GM21526 (cell line): ENCODE data around the gene LYRM7.
"Not testable (repeated sequence)": the region's sequence is repeated elsewhere in the genome, so short reads cannot be mapped to it uniquely, and the experiment has no call there.

Source experiments
- ATAC-seq: cut with Tn5 transposase; IDR thresholded peaks from one replicate; pipeline ENCODE4 v1.9.1; 2021; ENCODE audit warnings: moderate library complexity; ENCODE audit not compliant: unreplicated experiment, low FRiP score

LYRM7 gene

GRCh38 chr5:131171276-131171810, 599 bp downstream of the LYRM7 start:
- ATAC-seq = no peak

- no peak for ATAC-seq
These were observed 9.7 kb downstream of the LYRM7 start for GRCh38 chr5:131180407-131180806.

- ATAC-seq = no peak
These were observed 12.1 kb downstream of the LYRM7 start for GRCh38 chr5:131182839-131183238.

- no peak for ATAC-seq
These were observed 14.9 kb downstream of the LYRM7 start for GRCh38 chr5:131185523-131186104.

- no peak for ATAC-seq
These were observed 16.0 kb downstream of the LYRM7 start for GRCh38 chr5:131186561-131187256.

GRCh38 chr5:131193106-131193505, 22.4 kb downstream of the LYRM7 start:
- no peak for ATAC-seq

- ATAC-seq = not testable (repeated sequence)
These were observed 23.2 kb downstream of the LYRM7 start for GRCh38 chr5:131193897-131194296.

- no peak for ATAC-seq
These were observed 24.0 kb downstream of the LYRM7 start for GRCh38 chr5:131194725-131195124.

- ATAC-seq = no peak
These were observed 25.0 kb downstream of the LYRM7 start for GRCh38 chr5:131195696-131196095.

GRCh38 chr5:131196331-131196730, 25.6 kb downstream of the LYRM7 start:
- no peak for ATAC-seq

GRCh38 chr5:131198625-131199024, 27.9 kb downstream of the LYRM7 start:
- no peak for ATAC-seq

- no peak for ATAC-seq
These were observed 29.8 kb downstream of the LYRM7 start for GRCh38 chr5:131200560-131200959.

- ATAC-seq = no peak
These were observed 34.2 kb downstream of the LYRM7 start for GRCh38 chr5:131204964-131205363.

GRCh38 chr5:131206061-131206460, 35.3 kb downstream of the LYRM7 start:
- no peak for ATAC-seq

- no peak for ATAC-seq
These were observed 36.0 kb downstream of the LYRM7 start for GRCh38 chr5:131206772-131207171.

- ATAC-seq = no peak
These were observed 38.4 kb downstream of the LYRM7 start for GRCh38 chr5:131209175-131209505.

GRCh38 chr5:131209506-131210150, 38.9 kb downstream of the LYRM7 start:
- ATAC-seq = peak; percentile 87

GRCh38 chr5:131210151-131210510, 39.4 kb downstream of the LYRM7 start:
- ATAC-seq = no peak

GRCh38 chr5:131211669-131212068, 40.9 kb downstream of the LYRM7 start:
- no peak for ATAC-seq

GRCh38 chr5:131212471-131213021, 41.8 kb downstream of the LYRM7 start:
- no peak for ATAC-seq

GRCh38 chr5:131214609-131215227, 44.0 kb downstream of the LYRM7 start:
- ATAC-seq = no peak
